ENCODE measurements around the gene SNUPN.

- TF ChIP-seq CTCF (IDR thresholded peaks at IDR 0.05): no peak
- no peak for TF ChIP-seq EP300 (IDR thresholded peaks at IDR 0.05)
Observed at GRCh38 chr15:75553659-75554058, 71.9 kb downstream of the SNUPN start.

All from tibial nerve (tissue), 4 donors.